IMR-90 (cell line): ENCODE data around the gene SLC6A11. TPM values are rescaled to one million over a fixed set of nuclear protein-coding genes. Genes with fewer than 3 reads are reported as not detected.

Source experiments
- ATAC-seq: fragments of 200-7000 bp; cut with Tn5 transposase; 2 replicates; pipeline ENCODE4 v1.9.1; 2020; ENCODE audit warnings: low read depth, mild to moderate bottlenecking, moderate library complexity
- BruUV-seq: library from RNA; stranded (reverse); fragments of 400-500 nt; replicated peaks from 2 replicates; lab custom pipeline; 2021; lab: Mats Ljungman, UMichigan
- CTCF ChIA-PET: fragments of 300-600 bp; formaldehyde crosslinking; extraction: SDS; loops from one replicate; lab custom pipeline; 2021; ENCODE audit warnings: antibody characterized with exemption; lab: Yijun Ruan, JAX
- POLR2A ChIA-PET: fragments of 300-600 bp; sonication (Branson Sonifier 250); formaldehyde crosslinking; loops from one replicate; lab custom pipeline; 2022; ENCODE audit warnings: antibody characterized with exemption; ENCODE audit not compliant: unreplicated experiment; lab: Charles Lee
- DNase-seq: peaks from one replicate; pipeline ENCODE4 v3.0.0; 2013
- H2AFZ ChIP-seq: replicated peaks from 2 replicates; pipeline ENCODE3; 2013; ENCODE audit warnings: low read length, mild to moderate bottlenecking; ENCODE audit not compliant: poor library complexity
- H2AK5ac ChIP-seq: 2 replicates; pipeline ENCODE4 v1.6.1; 2013; ENCODE audit warnings: low read depth, low read length, inconsistent platforms
- H2AK9ac ChIP-seq: replicated peaks from 2 replicates; pipeline ENCODE3; 2013; ENCODE audit warnings: mild to moderate bottlenecking, low read depth, low read length, moderate library complexity; ENCODE audit not compliant: poor library complexity
- H2BK120ac ChIP-seq: 2 replicates; pipeline ENCODE4 v1.6.1; 2013; ENCODE audit warnings: low read depth, low read length, inconsistent platforms
- H2BK15ac ChIP-seq: 3 replicates; pipeline ENCODE4 v1.6.1; 2013; ENCODE audit warnings: low read depth, low read length, inconsistent platforms
- H2BK20ac ChIP-seq: 2 replicates; pipeline ENCODE4 v1.6.1; 2013; ENCODE audit warnings: low read depth, mild to moderate bottlenecking, inconsistent platforms, low read length, moderate library complexity
- H2BK5ac ChIP-seq: 2 replicates; pipeline ENCODE4 v1.6.1; 2013; ENCODE audit warnings: mild to moderate bottlenecking, low read depth, low read length, inconsistent platforms; ENCODE audit not compliant: poor library complexity, severe bottlenecking
- H3K14ac ChIP-seq: replicated peaks from 2 replicates; pipeline ENCODE4 v1.6.1; 2013; ENCODE audit warnings: low read depth, low read length, inconsistent platforms
- H3K18ac ChIP-seq: 2 replicates; pipeline ENCODE4 v1.6.1; 2013; ENCODE audit warnings: low read depth, low read length, control low read depth
- H3K23ac ChIP-seq: 2 replicates; pipeline ENCODE4 v1.6.1; 2013; ENCODE audit warnings: low read depth, low read length, inconsistent platforms
- H3K27ac ChIP-seq: 2 replicates; pipeline ENCODE4 v1.5.1; 2013; ENCODE audit warnings: mild to moderate bottlenecking, control low read depth, low read length; ENCODE audit not compliant: insufficient read depth
- H3K27me3 ChIP-seq: 2 replicates; pipeline ENCODE4 v1.6.1; 2013; ENCODE audit warnings: low read length; ENCODE audit not compliant: control insufficient read depth, insufficient read depth
- H3K36me3 ChIP-seq: 2 replicates; pipeline ENCODE4 v1.6.1; 2013; ENCODE audit warnings: low read length, mixed read lengths; ENCODE audit not compliant: control insufficient read depth, insufficient read depth
- H3K4ac ChIP-seq: 2 replicates; pipeline ENCODE4 v1.6.1; 2013; ENCODE audit warnings: low read depth, low read length, inconsistent platforms
- H3K4me1 ChIP-seq: 2 replicates; pipeline ENCODE4 v1.6.1; 2013; ENCODE audit warnings: low read length, mixed read lengths; ENCODE audit not compliant: control insufficient read depth, insufficient read depth
- H3K4me2 ChIP-seq: 2 replicates; pipeline ENCODE4 v1.6.1; 2013; ENCODE audit warnings: low read depth, mild to moderate bottlenecking, control low read depth, low read length, moderate library complexity
- H3K4me3 ChIP-seq: 2 replicates; pipeline ENCODE4 v1.5.1; 2013; ENCODE audit warnings: low read depth, mild to moderate bottlenecking, control low read depth, low read length, moderate library complexity; ENCODE audit not compliant: insufficient read depth
- H3K56ac ChIP-seq: 2 replicates; pipeline ENCODE4 v1.6.1; 2013; ENCODE audit warnings: low read length, inconsistent platforms; ENCODE audit not compliant: insufficient read depth; ENCODE audit errors: extremely low read depth
- H3K79me1 ChIP-seq, 2 experiments: 2 replicates each; pipeline ENCODE4 v1.6.1; 2013; ENCODE audit warnings: low read length in 2 of 2, inconsistent platforms in 1 of 2, low read depth in 1 of 2
- H3K9ac ChIP-seq: 2 replicates; pipeline ENCODE4 v1.6.1; 2013; ENCODE audit warnings: low read depth, low read length, control low read depth
- H3K9me1 ChIP-seq: 2 replicates; pipeline ENCODE4 v1.6.1; 2013; ENCODE audit warnings: low read length, inconsistent platforms; ENCODE audit not compliant: insufficient read depth
- H3K9me3 ChIP-seq: 2 replicates; pipeline ENCODE4 v1.6.1; 2013; ENCODE audit warnings: low read length; ENCODE audit not compliant: control insufficient read depth, insufficient read depth
- H4K20me1 ChIP-seq: 2 replicates; pipeline ENCODE4 v1.6.1; 2013; ENCODE audit warnings: low read length, inconsistent platforms; ENCODE audit not compliant: insufficient read depth
- H4K5ac ChIP-seq: 2 replicates; pipeline ENCODE4 v1.6.1; 2013; ENCODE audit warnings: mild to moderate bottlenecking, low read depth, low read length, control low read depth
- H4K8ac ChIP-seq, 2 experiments: 2 replicates each; pipeline ENCODE4 v1.6.1; 2013; ENCODE audit warnings: low read depth in 2 of 2, low read length in 2 of 2, control low read depth in 1 of 2, inconsistent platforms in 1 of 2
- H4K91ac ChIP-seq: 2 replicates; pipeline ENCODE4 v1.6.1; 2013; ENCODE audit warnings: low read depth, low read length, inconsistent platforms; ENCODE audit not compliant: insufficient read depth
- BHLHE40 ChIP-seq: fragments of 150-350 bp; IDR thresholded peaks from 2 replicates; pipeline ENCODE4 v1.6.1; 2016; ENCODE audit warnings: mild to moderate bottlenecking, low read depth, low read length
- MAFK ChIP-seq: IDR thresholded peaks from 2 replicates; pipeline ENCODE4 v1.6.1; 2012; ENCODE audit warnings: low read depth, low read length, improper control_type of control experiment
- RAD21 ChIP-seq: IDR thresholded peaks from 2 replicates; pipeline ENCODE4 v1.6.1; 2012; ENCODE audit warnings: low read length, improper control_type of control experiment
- RFX5 ChIP-seq: IDR thresholded peaks from 2 replicates; pipeline ENCODE4 v1.8.0; 2012; ENCODE audit warnings: low read depth, mild to moderate bottlenecking, low read length, moderate library complexity
- SMC3 ChIP-seq: fragments of 150-350 bp; IDR thresholded peaks from 2 replicates; pipeline ENCODE4 v1.6.1; 2016; ENCODE audit warnings: low read depth, mild to moderate bottlenecking, antibody characterized with exemption, low read length, moderate library complexity
- dilution Hi-C: fragments of 300-500 bp; cut with HindIII; formaldehyde crosslinking; loops from one replicate; pipeline ENCODE4 v1.14.3; 2018; ENCODE audit warnings: low sequenced_read_pairs; ENCODE audit not compliant: unreplicated experiment
- in situ Hi-C: fragments of 300-500 bp; cut with MboI; formaldehyde crosslinking; loops from 3 replicates; pipeline ENCODE4 v1.14.3; 2019; ENCODE audit warnings: low sequenced_read_pairs, inconsistent platforms, mixed read lengths
- intact Hi-C: fragments of 100-400 bp; cut with micrococcal nuclease; formaldehyde crosslinking; loops from 2 replicates; pipeline ENCODE4 v1.10.0; 2022
- polyA plus RNA-seq, 3 experiments: library from polyadenylated mRNA; depleted of rRNA; stranded (reverse); fragments of >200 nt; gene quantifications; 2 replicates each; pipeline ENCODE4 v1.2.3, GENCODE V29; 2012; ENCODE audit warnings: low replicate concordance in 1 of 3
- total RNA-seq: library from RNA; depleted of rRNA; stranded (reverse); fragments of >200 nt; gene quantifications from 2 replicates; pipeline ENCODE4 v1.2.3, GENCODE V29; 2012

Gene SLC6A11
- total and polyA plus RNA-seq, 2 of the 4 experiments (the other 2 are of a cell fraction), result not detected

- Histone ChIP-seq H4K91ac (no peak overlapping the region), H3K9me1 (no peaks in the 10 kb centered on the region), H3K79me1 (no peaks in the 10 kb centered on the region), H4K8ac (no peak overlapping the region), H2BK20ac (no peak overlapping the region), H3K27ac (no peak overlapping the region), H2AK5ac (no peak overlapping the region), H2BK120ac (no peak overlapping the region), H3K4me3 (no peak overlapping the region), H3K4me1 (no peaks in the 10 kb centered on the region), H3K27me3 (no peaks in the 10 kb centered on the region), H3K18ac (no peak overlapping the region), H3K14ac (no peak overlapping the region), H2BK15ac (no peak overlapping the region), H2AK9ac (no peak overlapping the region), H3K23ac (no peak overlapping the region), H3K36me3 (no peaks in the 10 kb centered on the region), H3K9me3 (no peaks in the 10 kb centered on the region), H3K4me2 (no peak overlapping the region), H4K5ac (no peak overlapping the region), H3K56ac (no peak overlapping the region), H3K9ac (no peak overlapping the region), H2AFZ (no peak overlapping the region), H3K4ac (no peak overlapping the region), H2BK5ac (no peak overlapping the region), H4K20me1 (no peaks in the 10 kb centered on the region)
- intact Hi-C loops, result loop anchor here (10.0 kb wide), 1 partner anchor 138 kb away; no protein-coding TSS in a partner anchor
- no peak for ATAC-seq
- ChIA-PET CTCF (no interaction called here), POLR2A (no interaction called here)
- DNase-seq, result no peak
- BruUV-seq, result no TSS peak
- dilution Hi-C loops, result no loop called here
- no peak for TF ChIP-seq SMC3
- no peak for TF ChIP-seq BHLHE40
- no peak for TF ChIP-seq RAD21
- no peak for TF ChIP-seq RFX5
- TF ChIP-seq MAFK, result peak; percentile 69
- in situ Hi-C loops, result no loop called here
Measured at GRCh38 chr3:10786640-10787039, 29.4 kb upstream of the SLC6A11 start.
